Head of caudate nucleus (tissue), 42 donors: Measurements from ENCODE around the gene IGSF9.

Source experiments
- DNase-seq, 42 donors: peaks; one replicate each; pipeline versions ENCODE4 v3.0.0 to v3.0.0-alpha.2; 2020 to 2021; ENCODE audit warnings: mixed read lengths in 7 of 42
- intact Hi-C: fragments of 100-400 bp; cut with DNase I; formaldehyde crosslinking; loops from one replicate; pipeline ENCODE4 v1.15.0; 2022

The IGSF9 gene

GRCh38 chr1:159924791-159925718 is 20.4 kb downstream of the IGSF9 start, which contains the start of gene TAGLN2:
Gene TAGLN2 (minus strand): TSS chr1:159925507. CDS start chr1:159920509, 4,998 bp downstream.
- peak; percentile 53 to 90 (median 78) for DNase-seq
- intact Hi-C loops: no loop called here

- peak in 37 of 42 donors; percentile 23 to 88 (median 50) for DNase-seq
- intact Hi-C loops: no loop called here
Observed at GRCh38 chr1:159924025-159924790, 21.2 kb downstream of the IGSF9 start.

GRCh38 chr1:159923203-159924024 is 22.0 kb downstream of the IGSF9 start:
- intact Hi-C loops: no loop called here
- peak in 6 of 42 donors; percentile 14 to 52 (median 24) for DNase-seq

GRCh38 chr1:159922511-159923202 is 22.8 kb downstream of the IGSF9 start:
- intact Hi-C loops: no loop called here
- DNase-seq: no peak

- intact Hi-C loops: no loop called here
- DNase-seq: no peak
Observed at GRCh38 chr1:159921700-159922504, 23.5 kb downstream of the IGSF9 start.

GRCh38 chr1:159921251-159921650 is 24.2 kb downstream of the IGSF9 start:
- intact Hi-C loops: no loop called here
- no peak for DNase-seq

- no peak for DNase-seq
- intact Hi-C loops: no loop called here
Observed at GRCh38 chr1:159920651-159921050, 24.8 kb downstream of the IGSF9 start.

GRCh38 chr1:159920202-159920601 is 25.2 kb downstream of the IGSF9 start:
- intact Hi-C loops: no loop called here
- no peak for DNase-seq

GRCh38 chr1:159919236-159919865 is 26.1 kb downstream of the IGSF9 start:
- no peak for DNase-seq
- intact Hi-C loops: no loop called here

- no peak for DNase-seq
- intact Hi-C loops: no loop called here
Observed at GRCh38 chr1:159918352-159919200, 26.8 kb downstream of the IGSF9 start.

GRCh38 chr1:159917533-159918351 is 27.7 kb downstream of the IGSF9 start:
- intact Hi-C loops: no loop called here
- peak in 10 of 42 donors; percentile 14 to 54 (median 40) for DNase-seq

- intact Hi-C loops: no loop called here
- no peak for DNase-seq
Observed at GRCh38 chr1:159916242-159917051, 29.0 kb downstream of the IGSF9 start.

GRCh38 chr1:159915571-159916241 is 29.7 kb downstream of the IGSF9 start:
- intact Hi-C loops: no loop called here
- no peak for DNase-seq
